GM19372 (cell line): ENCODE data around the gene TBC1D1.

Experiments used
- ATAC-seq: cut with Tn5 transposase; IDR thresholded peaks from one replicate; pipeline ENCODE4 v1.9.1; 2021; ENCODE audit warnings: mild to moderate bottlenecking, low read depth, moderate library complexity; ENCODE audit not compliant: unreplicated experiment

Gene TBC1D1

GRCh38 chr4:38072578-38072977, 181.7 kb downstream of the TBC1D1 start:
- ATAC-seq, result no peak

DNA sequence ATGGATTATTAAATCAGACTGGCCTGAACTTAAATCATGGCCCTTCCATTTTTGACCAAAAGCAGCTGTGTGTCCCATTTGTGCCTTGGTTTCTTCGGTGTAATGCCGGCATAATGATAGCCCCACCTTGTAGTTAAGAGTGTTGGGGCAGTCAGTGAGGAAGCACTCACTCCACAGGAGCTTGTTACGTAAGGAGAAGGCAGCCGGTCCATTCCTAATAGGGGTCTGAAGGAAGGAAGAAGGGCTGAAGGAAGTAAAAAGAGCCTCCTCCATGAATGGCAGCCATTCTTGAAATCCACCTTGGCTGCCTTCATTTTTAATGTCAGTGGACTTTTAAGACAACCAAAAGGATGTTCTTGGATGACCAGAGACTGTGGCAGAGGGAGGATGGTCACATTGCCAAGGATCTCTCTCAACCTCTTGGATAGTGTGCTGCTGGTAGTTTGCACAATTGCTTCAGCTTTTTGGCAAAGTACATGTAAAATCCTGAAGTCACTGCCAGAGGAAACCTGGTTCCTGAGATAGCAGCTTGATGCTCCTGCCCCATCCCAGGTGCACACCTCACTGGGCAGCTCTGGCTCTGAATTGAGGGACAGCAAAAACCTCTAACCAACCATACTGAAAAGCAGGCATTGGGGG, 182.8 kb downstream of the TBC1D1 start:
- no peak for ATAC-seq

- peak; percentile 44 for ATAC-seq
Measured at GRCh38 chr4:38075370-38076152, 184.7 kb downstream of the TBC1D1 start.

- ATAC-seq, result no peak
Measured at GRCh38 chr4:38076153-38076669, 185.3 kb downstream of the TBC1D1 start.

GRCh38 chr4:38077791-38078489, 187.1 kb downstream of the TBC1D1 start:
- ATAC-seq, result no peak

- ATAC-seq, result no peak
Measured at GRCh38 chr4:38078590-38079421, 187.9 kb downstream of the TBC1D1 start.

- no peak for ATAC-seq
Measured at GRCh38 chr4:38080061-38080974, 189.4 kb downstream of the TBC1D1 start.

- ATAC-seq, result no peak
Measured at GRCh38 chr4:38082021-38082420, 191.1 kb downstream of the TBC1D1 start.

DNA sequence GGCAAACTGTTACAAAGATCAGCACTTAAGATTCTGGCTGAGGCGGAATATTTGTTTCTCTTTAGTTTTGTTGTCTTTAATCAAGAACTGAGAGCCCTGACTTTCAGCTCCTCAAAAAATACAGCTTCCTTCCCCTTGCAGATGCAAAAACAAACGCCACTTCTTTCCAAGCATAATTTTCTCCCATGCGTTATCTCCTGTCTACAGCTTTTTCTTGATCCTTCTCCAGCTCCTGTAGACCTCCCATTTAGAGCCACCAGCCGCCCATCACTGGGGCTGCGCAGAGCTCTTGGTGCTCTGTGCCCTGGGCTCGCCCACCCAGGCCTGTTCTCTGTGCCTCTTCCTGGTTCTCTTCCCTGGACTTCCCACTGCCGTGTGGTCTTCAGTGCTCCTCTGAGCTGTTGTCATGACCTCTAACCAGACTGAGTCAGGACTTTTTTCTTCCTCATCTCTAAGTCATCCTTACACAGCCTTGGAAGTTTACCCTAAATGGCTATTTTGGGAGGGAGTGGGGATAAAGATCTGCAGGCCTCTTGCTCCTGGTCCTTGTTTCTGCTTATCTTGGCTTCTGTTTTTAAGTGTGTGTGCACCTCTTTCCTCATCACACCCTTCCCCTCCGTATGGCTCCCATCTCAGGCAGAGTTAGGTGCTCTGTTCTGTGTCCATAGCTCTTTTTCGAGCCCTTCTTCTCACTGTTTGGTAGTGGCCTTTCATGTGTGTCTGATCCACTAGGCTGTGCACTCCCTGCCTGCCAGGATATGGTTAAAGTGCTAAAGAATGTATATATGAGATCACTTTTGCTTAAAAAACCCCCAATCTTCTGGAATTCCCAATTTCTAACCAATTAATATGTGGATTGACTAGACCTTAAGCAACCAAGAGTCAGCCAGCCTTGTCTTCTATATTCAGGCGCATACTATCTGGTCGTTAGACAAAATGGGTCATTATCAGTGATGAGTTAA, 191.8 kb downstream of the TBC1D1 start:
- ATAC-seq, result no peak

- no peak for ATAC-seq
Measured at GRCh38 chr4:38084877-38085711, 194.2 kb downstream of the TBC1D1 start.

GRCh38 chr4:38085751-38086150, 194.9 kb downstream of the TBC1D1 start:
- ATAC-seq, result no peak

GRCh38 chr4:38086151-38086848, 195.4 kb downstream of the TBC1D1 start:
- ATAC-seq, result no peak

DNA sequence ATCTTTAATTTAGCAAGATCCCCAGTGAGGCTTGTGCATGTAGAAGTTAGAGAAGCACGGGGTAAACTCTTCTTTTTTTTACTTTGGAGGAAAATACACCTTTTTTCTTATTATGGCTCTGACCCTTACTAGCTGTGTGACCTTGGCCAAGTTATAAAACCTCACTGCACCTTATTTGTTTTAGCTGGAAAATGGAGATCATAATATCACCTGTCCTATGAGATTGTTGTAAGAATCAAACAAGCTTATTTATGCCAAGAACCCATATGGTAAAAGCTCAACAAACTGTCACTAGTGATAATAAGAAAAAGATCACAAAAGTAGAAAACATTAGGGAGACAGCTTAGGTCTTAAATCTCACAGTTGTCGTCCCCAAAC, 196.0 kb downstream of the TBC1D1 start:
- ATAC-seq, result no peak

DNA sequence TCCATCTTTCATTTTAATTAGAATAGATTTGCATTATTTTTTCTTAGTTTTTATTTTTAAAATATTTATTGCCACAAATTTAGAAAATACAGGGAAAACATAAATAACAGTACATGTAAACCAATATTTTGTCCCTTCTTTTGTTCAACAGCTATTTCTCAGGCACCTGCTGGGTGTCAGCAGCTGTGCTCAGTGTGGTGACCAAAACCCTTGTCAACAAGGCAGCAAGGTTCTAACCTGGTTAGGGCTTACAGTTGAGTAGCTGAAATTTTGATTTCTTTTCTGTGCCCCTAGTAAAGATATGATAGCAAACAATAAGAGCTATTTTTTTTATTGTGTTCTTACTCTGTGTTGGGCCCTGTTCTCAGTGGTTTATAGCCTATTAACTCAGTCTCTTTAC, 197.4 kb downstream of the TBC1D1 start:
- ATAC-seq, result no peak

- ATAC-seq, result no peak
Measured at GRCh38 chr4:38089961-38090360, 199.1 kb downstream of the TBC1D1 start.

DNA sequence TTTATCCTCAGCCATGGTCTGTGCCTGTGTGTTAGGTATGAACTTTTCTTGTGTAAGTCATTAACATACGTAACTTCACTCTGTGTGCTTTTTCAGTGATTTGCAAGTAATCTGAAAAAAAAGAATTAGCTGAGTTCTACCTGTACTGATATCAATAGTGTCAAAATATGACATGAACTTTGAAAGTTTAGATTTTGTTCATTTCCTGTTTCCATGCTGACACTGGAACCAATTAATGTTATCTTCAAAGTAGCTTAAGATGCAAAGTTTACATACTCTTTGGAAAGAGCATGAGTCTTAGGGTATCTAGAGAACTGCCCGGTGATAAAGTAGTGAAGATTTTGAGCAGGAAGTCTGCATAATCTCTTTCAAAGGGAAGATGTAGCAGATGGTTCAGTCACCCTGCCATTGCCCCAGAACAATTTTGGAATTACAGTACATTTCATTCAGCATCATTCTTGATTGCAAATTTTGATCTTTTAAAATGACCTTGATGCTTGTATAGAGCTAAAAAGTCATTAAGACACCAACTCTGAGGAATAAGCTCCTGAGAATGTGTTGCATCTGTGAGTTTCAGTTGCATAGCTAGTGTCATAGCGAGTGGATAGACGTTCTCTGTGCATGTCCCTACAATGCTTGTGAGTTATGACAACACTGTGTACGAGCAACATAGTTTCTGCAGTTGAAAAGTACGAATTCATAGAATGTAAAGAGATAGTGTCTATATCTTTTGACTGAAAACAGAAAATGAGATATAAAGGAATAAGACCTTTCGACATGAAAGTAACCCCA, 199.8 kb downstream of the TBC1D1 start:
- ATAC-seq, result no peak
